AG04449 (cell line): ENCODE results near the gene RIPK1.

ENCODE experiments used
- CTCF ChIA-PET: fragments of 350-600 bp; formaldehyde crosslinking; extraction: SDS; loops from one replicate; lab custom pipeline; 2021; ENCODE audit warnings: antibody characterized with exemption; lab: Yijun Ruan, JAX
- POLR2A ChIA-PET: fragments of 400-600, 350-600 bp; formaldehyde crosslinking; extraction: SDS; loops from one replicate; lab custom pipeline; 2020; ENCODE audit warnings: antibody characterized with exemption, inconsistent platforms; lab: Yijun Ruan, JAX
- DNase-seq: peaks from one replicate; pipeline ENCODE4 v3.0.0-alpha.2; 2010; ENCODE audit warnings: low read depth, low spot score
- H3K4me3 ChIP-seq: 2 replicates; pipeline ENCODE4 v1.5.1; 2011; ENCODE audit warnings: low read depth, mild to moderate bottlenecking, control low read depth, low read length
- TF ChIP-seq, protein P1 (sequence below): IDR thresholded peaks from one replicate; pipeline ENCODE4 v1.5.1; 2011; ENCODE audit warnings: mild to moderate bottlenecking, moderate library complexity, low read length, control low read depth, inconsistent platforms; ENCODE audit not compliant: insufficient read depth; ENCODE audit errors: missing control alignments

Gene RIPK1

DNA sequence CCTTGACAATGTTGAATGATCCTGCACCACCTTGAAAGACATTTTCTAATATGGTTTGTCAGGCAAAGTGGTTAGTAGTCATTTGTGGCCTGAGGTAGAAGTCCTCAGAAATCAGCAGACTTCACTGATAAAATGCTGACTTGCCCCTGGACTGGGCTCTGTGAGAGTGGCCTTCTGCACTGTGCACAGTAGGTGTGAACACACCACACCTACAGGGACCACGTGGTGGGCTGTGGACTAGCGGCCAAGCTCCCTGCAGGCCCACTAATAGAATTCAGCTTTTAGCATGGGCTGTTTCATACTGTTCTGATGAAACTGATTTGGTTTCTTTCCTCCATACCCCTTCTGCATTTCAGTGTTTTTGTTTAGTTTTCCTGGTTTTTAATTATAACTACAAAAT lies 57.5 kb downstream of the RIPK1 start:
- CTCF ChIA-PET = interaction anchor here (0.7 to 9.3 kb wide), 15 partner anchors 9 to 146 kb away, joined by 3 to 221 read pairs (median 4); partner anchors contain the start of gene PSMG4

DNA sequence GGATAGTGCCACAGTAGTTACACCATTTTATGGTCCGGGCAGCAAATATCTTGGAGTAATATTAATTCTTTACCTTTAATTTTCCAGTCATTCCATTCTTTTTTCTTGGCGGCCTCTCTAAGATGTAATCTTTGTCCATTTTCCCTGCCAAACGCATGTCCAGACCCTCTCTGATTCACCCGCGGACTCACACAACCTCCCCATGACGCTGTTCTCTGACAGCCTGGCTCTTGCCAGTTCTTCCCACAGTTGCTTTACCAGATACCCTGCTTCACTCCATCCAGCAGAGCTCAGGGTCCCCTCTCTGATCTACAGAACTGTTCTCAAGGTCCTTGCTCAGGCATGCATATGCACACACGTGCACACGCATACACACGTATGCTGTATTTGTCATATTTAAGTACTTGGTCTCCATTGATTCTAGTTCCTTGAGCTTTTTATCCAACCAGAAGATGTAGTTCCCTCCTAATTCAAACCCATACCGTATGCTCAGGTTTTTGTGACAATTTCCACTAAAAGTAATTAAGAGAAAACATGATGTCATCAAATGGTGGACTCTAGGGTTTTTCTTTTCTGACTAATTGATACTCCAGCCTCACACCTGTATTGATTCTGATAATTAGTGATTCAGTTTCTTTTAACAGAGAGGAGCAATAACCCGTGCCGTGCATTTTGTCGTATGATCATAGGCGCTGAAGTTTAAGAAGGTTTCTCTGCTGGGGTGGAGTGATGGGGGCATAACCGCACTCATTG lies 60.2 kb downstream of the RIPK1 start:
- ChIA-PET CTCF (interaction anchor here (0.8 to 9.3 kb wide), 9 partner anchors 9 to 151 kb away, joined by 3 to 221 read pairs (median 3); partner anchors contain the start of genes BPHL and PSMG4), POLR2A (interaction anchor here (2.0 kb wide), 1 partner anchor 29 kb away, joined by 4 read pairs; the partner anchor contains the start of gene TUBB2A)
- TF ChIP-seq, protein P1, sequence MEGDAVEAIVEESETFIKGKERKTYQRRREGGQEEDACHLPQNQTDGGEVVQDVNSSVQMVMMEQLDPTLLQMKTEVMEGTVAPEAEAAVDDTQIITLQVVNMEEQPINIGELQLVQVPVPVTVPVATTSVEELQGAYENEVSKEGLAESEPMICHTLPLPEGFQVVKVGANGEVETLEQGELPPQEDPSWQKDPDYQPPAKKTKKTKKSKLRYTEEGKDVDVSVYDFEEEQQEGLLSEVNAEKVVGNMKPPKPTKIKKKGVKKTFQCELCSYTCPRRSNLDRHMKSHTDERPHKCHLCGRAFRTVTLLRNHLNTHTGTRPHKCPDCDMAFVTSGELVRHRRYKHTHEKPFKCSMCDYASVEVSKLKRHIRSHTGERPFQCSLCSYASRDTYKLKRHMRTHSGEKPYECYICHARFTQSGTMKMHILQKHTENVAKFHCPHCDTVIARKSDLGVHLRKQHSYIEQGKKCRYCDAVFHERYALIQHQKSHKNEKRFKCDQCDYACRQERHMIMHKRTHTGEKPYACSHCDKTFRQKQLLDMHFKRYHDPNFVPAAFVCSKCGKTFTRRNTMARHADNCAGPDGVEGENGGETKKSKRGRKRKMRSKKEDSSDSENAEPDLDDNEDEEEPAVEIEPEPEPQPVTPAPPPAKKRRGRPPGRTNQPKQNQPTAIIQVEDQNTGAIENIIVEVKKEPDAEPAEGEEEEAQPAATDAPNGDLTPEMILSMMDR = no peak
- no peak for DNase-seq
- H3K4me3 ChIP-seq = no peak overlapping the region

More for the DNA sequence above, 57.5 kb downstream of the RIPK1 start:
- no peak for DNase-seq
- H3K4me3 ChIP-seq = no peak overlapping the region
- POLR2A ChIA-PET = no interaction called here
- TF ChIP-seq, protein P1 = no peak

DNA sequence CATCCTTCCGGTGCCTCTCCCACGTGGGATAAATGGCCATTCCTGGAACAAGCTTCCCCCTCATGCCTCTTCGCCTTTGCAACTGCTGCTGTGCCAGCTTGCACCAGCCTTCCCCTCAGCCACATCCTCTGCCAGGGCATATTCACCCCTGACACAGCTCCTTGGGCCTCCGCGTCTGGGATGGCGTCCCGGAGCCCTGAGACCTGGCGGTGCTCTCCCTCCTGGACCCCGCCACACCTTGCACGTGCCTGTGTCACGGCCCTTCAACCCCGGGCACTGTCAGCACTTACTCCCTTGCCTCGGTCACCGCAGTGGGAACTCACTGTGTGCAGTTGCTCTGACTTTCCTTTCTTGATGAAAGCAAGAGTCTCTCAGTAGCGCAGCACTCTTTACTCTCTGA lies 63.4 kb downstream of the RIPK1 start:
- ChIA-PET POLR2A (no interaction called here), CTCF (interaction anchor here (1.2 to 9.3 kb wide), 2 partner anchors 12 to 117 kb away, joined by 3 to 221 read pairs; no protein-coding TSS in a partner anchor)
- DNase-seq = no peak
- H3K4me3 ChIP-seq = no peak overlapping the region
- TF ChIP-seq, protein P1 = no peak

DNA sequence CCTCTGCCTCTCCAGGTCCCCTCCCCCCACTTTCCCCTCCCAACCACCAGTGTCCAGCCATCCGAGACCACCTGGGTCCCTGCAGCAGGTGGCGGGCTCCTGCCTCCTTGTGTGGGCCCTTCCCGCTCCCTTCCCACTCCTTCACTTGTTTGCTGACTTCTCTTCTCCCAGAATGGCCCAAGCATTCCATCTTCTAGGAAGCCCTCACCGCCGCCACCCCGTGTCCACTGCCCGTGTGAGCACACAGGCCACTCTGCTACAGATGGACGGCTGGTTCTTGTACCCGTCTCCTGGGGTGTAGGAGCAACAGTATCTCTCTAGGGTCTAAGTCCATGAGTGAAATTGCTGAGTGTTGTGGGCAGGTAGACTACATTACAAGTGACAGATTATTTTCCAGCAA lies 65.2 kb downstream of the RIPK1 start:
- ChIA-PET POLR2A (no interaction called here), CTCF (interaction anchor here (0.7 to 0.8 kb wide), 2 partner anchors 70 to 118 kb away, joined by 3 read pairs; no protein-coding TSS in a partner anchor)
- H3K4me3 ChIP-seq = no peak overlapping the region
- no peak for DNase-seq
- TF ChIP-seq, protein P1 = no peak

DNA sequence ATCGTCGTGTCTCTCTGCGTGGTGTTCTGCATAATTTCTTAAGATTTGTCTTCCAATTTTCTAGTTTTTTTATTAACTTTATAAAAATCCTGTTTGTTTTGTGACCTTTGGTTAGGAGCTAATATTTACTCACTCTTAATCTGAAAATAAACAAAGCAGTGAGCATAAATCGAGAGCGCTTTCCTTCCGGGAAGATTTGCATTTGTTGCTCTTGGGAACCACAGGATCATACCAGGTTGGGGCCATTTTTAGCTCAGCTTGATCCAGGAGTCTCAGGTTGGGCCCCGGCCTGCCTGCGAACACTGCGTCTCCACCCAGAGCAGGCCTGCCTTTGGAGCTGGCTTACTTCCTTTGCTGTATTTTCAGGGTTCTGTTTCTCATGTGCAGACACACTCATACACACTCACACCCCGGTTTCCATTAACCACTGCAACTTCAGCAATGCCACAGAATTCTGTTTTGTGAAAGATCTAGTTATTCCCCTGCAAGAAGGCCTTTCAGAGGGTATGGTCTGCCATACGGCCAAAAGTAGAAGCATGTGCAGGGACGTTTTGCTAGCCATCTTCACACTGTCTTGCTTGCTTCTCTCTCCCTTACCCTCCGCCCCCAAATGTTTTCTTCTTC lies 67.5 kb downstream of the RIPK1 start:
- no peak for DNase-seq
- POLR2A ChIA-PET = no interaction called here
- CTCF ChIA-PET = interaction anchor here (0.7 to 1.5 kb wide), 8 partner anchors 10 to 122 kb away, joined by 3 to 5 read pairs (median 3); partner anchors contain the start of gene TUBB2A
- H3K4me3 ChIP-seq = no peak overlapping the region
- TF ChIP-seq, protein P1 = no peak
